ENCODE data around the gene TCF4. TPM values are rescaled to one million over a fixed set of nuclear protein-coding genes. Genes with fewer than 3 reads are reported as not detected.
A peak's percentile ranks its signal among the peaks of the same experiment; 100 is the strongest.

The TCF4 gene
- total and polyA plus RNA-seq, 7 donors: 8.6 to 68.9 (median 36.8) TPM

- H3K4me1 ChIP-seq: peaks cover 49% of the 10 kb centered on the region
- no peak overlapping the region for H3K4me3 ChIP-seq
- WGBS, 3 donors: 89 to 94% (median 91%) methylated on average over 5 of the region's 5 CpGs
- intact Hi-C loops (cut with DNase I): no loop called here
- DNase-seq (no peak), ATAC-seq (no peak)
- no peaks in the 10 kb centered on the region for H3K27me3 ChIP-seq (ENCODE audit: insufficient read depth in 3 of 3, low read length in 2 of 3)
- TF ChIP-seq, protein P1, sequence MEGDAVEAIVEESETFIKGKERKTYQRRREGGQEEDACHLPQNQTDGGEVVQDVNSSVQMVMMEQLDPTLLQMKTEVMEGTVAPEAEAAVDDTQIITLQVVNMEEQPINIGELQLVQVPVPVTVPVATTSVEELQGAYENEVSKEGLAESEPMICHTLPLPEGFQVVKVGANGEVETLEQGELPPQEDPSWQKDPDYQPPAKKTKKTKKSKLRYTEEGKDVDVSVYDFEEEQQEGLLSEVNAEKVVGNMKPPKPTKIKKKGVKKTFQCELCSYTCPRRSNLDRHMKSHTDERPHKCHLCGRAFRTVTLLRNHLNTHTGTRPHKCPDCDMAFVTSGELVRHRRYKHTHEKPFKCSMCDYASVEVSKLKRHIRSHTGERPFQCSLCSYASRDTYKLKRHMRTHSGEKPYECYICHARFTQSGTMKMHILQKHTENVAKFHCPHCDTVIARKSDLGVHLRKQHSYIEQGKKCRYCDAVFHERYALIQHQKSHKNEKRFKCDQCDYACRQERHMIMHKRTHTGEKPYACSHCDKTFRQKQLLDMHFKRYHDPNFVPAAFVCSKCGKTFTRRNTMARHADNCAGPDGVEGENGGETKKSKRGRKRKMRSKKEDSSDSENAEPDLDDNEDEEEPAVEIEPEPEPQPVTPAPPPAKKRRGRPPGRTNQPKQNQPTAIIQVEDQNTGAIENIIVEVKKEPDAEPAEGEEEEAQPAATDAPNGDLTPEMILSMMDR (IDR thresholded peaks at IDR 0.05): no peak
- no peak overlapping the region for H3K27ac ChIP-seq
- peaks cover 7% of the 10 kb centered on the region for H3K9me3 ChIP-seq
- H3K36me3 ChIP-seq (ENCODE audit: insufficient read depth in 1 of 2, low read depth in 1 of 2): no peaks in the 10 kb centered on the region
Measured at GRCh38 chr18:55446996-55447671, 140.9 kb downstream of the TCF4 start.

DNA sequence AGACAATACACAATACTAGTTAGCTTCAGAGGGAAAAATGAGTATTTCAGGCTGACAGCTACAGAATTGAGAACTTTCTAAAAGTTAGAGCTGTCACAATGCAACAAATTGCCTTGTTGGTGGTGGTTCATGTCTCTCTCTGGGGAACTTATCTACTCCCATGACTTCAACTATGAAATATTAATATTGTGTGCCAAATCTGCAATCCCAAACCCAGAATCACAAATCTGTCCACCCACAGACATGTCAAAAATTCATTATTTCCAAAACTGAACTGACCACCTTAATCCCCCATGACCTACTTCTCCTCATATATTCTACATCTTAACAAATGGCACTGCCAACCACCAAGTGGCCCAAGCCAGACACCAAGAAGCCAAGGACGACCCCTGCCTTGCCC lies 143.5 kb downstream of the TCF4 start:
- Histone ChIP-seq H3K4me1 (peaks cover 42% of the 10 kb centered on the region), H3K4me3 (no peak overlapping the region), H3K36me3 (ENCODE audit: insufficient read depth in 1 of 2, low read depth in 1 of 2) (no peaks in the 10 kb centered on the region), H3K27me3 (ENCODE audit: insufficient read depth in 3 of 3, low read length in 2 of 3) (no peaks in the 10 kb centered on the region), H3K27ac (no peak overlapping the region), H3K9me3 (peaks cover 7% of the 10 kb centered on the region)
- DNase-seq: no peak
- intact Hi-C loops (cut with DNase I): no loop called here
- peak in 1 of 4 donors; percentile 25 for ATAC-seq
- TF ChIP-seq, protein P1 (IDR thresholded peaks at IDR 0.05): no peak
- WGBS, 3 donors: 63 to 74% (median 74%) methylated on average over 1 of the region's 1 CpG

- Histone ChIP-seq H3K9me3 (peaks cover 7% of the 10 kb centered on the region), H3K4me1 (peaks cover 34% of the 10 kb centered on the region), H3K4me3 (no peak overlapping the region), H3K36me3 (ENCODE audit: insufficient read depth in 1 of 2, low read depth in 1 of 2) (no peaks in the 10 kb centered on the region), H3K27me3 (ENCODE audit: insufficient read depth in 3 of 3, low read length in 2 of 3) (no peaks in the 10 kb centered on the region), H3K27ac (no peak overlapping the region)
- ATAC-seq (no peak), DNase-seq (no peak)
- TF ChIP-seq, protein P1 (IDR thresholded peaks at IDR 0.05): no peak
- intact Hi-C loops (cut with DNase I): no loop called here
- 93 to 99% (median 96%) methylated on average over 3 of the region's 3 CpGs for WGBS, 3 donors
Measured at GRCh38 chr18:55443776-55444175, 144.2 kb downstream of the TCF4 start.

DNA sequence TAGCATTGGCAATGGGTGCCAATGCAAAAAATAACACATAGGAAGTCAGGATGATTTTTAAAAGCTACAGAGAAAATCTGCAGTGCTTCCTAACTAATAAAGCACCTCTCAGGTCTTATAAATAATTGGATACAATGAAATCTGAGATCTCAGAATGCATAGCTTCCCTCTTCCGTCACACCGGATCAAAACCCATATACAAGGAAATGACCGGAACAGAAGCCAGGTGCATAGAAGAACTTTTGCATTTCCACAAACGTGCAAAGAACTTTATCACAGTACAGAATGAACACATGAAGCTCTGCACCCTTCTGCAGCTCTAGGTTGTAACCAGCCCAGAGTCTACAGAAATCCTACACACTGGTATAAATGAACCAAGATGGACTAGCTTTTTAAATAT lies 145.4 kb downstream of the TCF4 start:
- H3K27me3 ChIP-seq (ENCODE audit: insufficient read depth in 3 of 3, low read length in 2 of 3): no peaks in the 10 kb centered on the region
- 16 to 42% (median 24%) methylated on average over 4 of the region's 4 CpGs for WGBS, 3 donors
- peaks cover 22% of the 10 kb centered on the region for H3K4me1 ChIP-seq
- H3K36me3 ChIP-seq (ENCODE audit: insufficient read depth in 1 of 2, low read depth in 1 of 2): no peaks in the 10 kb centered on the region
- TF ChIP-seq, protein P1 (IDR thresholded peaks at IDR 0.05): no peak
- intact Hi-C loops (cut with DNase I): no loop called here
- peaks cover 7% of the 10 kb centered on the region for H3K9me3 ChIP-seq
- ATAC-seq (no peak), DNase-seq (no peak)
- no peak overlapping the region for H3K4me3 ChIP-seq
- H3K27ac ChIP-seq: no peak overlapping the region

DNA sequence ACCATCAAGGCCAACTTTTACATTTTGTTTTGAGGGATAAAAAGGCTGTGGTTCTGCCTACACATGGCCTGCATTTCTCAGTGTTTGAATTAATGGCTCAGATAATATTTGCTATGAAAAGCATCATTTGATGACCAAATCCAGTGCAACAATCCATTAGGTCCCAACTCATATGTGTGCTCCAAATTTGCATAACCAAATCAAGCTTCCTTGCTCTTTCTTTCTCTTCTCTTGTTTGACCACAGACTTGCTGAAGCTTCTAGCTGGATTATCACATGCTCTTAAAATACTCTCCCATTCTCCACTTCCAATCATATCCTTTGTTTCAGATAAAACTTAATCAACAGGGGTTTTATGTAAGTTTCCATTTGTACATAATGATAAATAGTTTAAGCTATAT lies 147.0 kb downstream of the TCF4 start:
- Histone ChIP-seq H3K4me3 (no peak overlapping the region), H3K27ac (no peak overlapping the region), H3K9me3 (peaks cover 7% of the 10 kb centered on the region), H3K27me3 (ENCODE audit: insufficient read depth in 3 of 3, low read length in 2 of 3) (no peaks in the 10 kb centered on the region), H3K4me1 (peaks cover 24% of the 10 kb centered on the region), H3K36me3 (ENCODE audit: insufficient read depth in 1 of 2, low read depth in 1 of 2) (no peaks in the 10 kb centered on the region)
- intact Hi-C loops (cut with DNase I): no loop called here
- ATAC-seq (no peak), DNase-seq (no peak)
- TF ChIP-seq, protein P1 (IDR thresholded peaks at IDR 0.05): no peak

Measured in psoas muscle (tissue), 8 donors.